Osteoblast (primary cell): ENCODE results near the gene FKBP10. TPM values are rescaled to one million over a fixed set of nuclear protein-coding genes. Genes with fewer than 3 reads are reported as not detected.
"Not testable (repeated sequence)": the region's sequence is repeated elsewhere in the genome, so short reads cannot be mapped to it uniquely, and the experiment has no call there.

Experiments
- DNase-seq: peaks from one replicate; pipeline ENCODE4 v3.0.0; 2011; ENCODE audit warnings: low spot score, mixed read lengths; ENCODE audit not compliant: insufficient read length; ENCODE audit errors: missing footprints
- H2AFZ ChIP-seq: 2 replicates; pipeline ENCODE4 v1.6.0; 2011; ENCODE audit warnings: mild to moderate bottlenecking, low read length
- H3K27ac ChIP-seq: 2 replicates; pipeline ENCODE4 v1.5.1; 2011; ENCODE audit warnings: mild to moderate bottlenecking, low read depth, low read length, moderate library complexity
- H3K27me3 ChIP-seq: 2 replicates; pipeline ENCODE4 v1.6.0; 2012; ENCODE audit warnings: mild to moderate bottlenecking, control low read depth, inconsistent platforms, low read length, moderate library complexity; ENCODE audit not compliant: insufficient read depth
- H3K36me3 ChIP-seq: 2 replicates; pipeline ENCODE4 v1.5.1; 2011; ENCODE audit warnings: mild to moderate bottlenecking, low read length, control low read depth, moderate library complexity; ENCODE audit not compliant: insufficient read depth
- H3K4me1 ChIP-seq: 2 replicates; pipeline ENCODE4 v1.5.1; 2011; ENCODE audit warnings: mild to moderate bottlenecking, low read length, control low read depth, moderate library complexity; ENCODE audit not compliant: insufficient read depth
- H3K4me2 ChIP-seq: 2 replicates; pipeline ENCODE4 v1.6.0; 2011; ENCODE audit warnings: mild to moderate bottlenecking, low read length; ENCODE audit not compliant: insufficient read depth
- H3K4me3 ChIP-seq: fragments of 200-600 bp; sonication (generic); 3 replicates; pipeline ENCODE4 v1.5.1; 2012; ENCODE audit warnings: mild to moderate bottlenecking, low read length, inconsistent platforms; ENCODE audit not compliant: insufficient read depth
- H3K79me2 ChIP-seq: 2 replicates; pipeline ENCODE4 v1.6.0; 2012; ENCODE audit warnings: mild to moderate bottlenecking, low read length, control low read depth, inconsistent platforms; ENCODE audit not compliant: insufficient read depth
- H3K9me3 ChIP-seq: 2 replicates; pipeline ENCODE4 v1.5.1; 2011; ENCODE audit warnings: low read depth, low read length, control low read depth
- H4K20me1 ChIP-seq: 2 replicates; pipeline ENCODE4 v1.6.0; 2012; ENCODE audit warnings: mild to moderate bottlenecking, low read length, control low read depth; ENCODE audit not compliant: insufficient read depth
- CTCF ChIP-seq: IDR thresholded peaks from 2 replicates; pipeline ENCODE4 v1.5.1; 2011; ENCODE audit warnings: mild to moderate bottlenecking, low read depth, low read length, moderate library complexity; ENCODE audit errors: extremely low read depth
- total RNA-seq: library from RNA; depleted of rRNA; stranded (reverse); fragments of >200 nt; gene quantifications from 2 replicates; pipeline ENCODE4 v1.2.3, GENCODE V29; 2012

The FKBP10 gene
- total RNA-seq, 1 donor: 396 TPM

- Histone ChIP-seq H3K9me3 (no peaks in the 10 kb centered on the region), H3K4me1 (no peaks in the 10 kb centered on the region), H3K4me2 (no peak overlapping the region), H4K20me1 (peaks cover 21% of the 10 kb centered on the region), H2AFZ (no peak overlapping the region), H3K4me3 (no peak overlapping the region), H3K79me2 (peaks cover 3% of the 10 kb centered on the region), H3K27me3 (no peaks in the 10 kb centered on the region), H3K36me3 (peaks cover 45% of the 10 kb centered on the region), H3K27ac (no peak overlapping the region)
- DNase-seq: peak; percentile 62
- no peak for TF ChIP-seq CTCF
These were observed 10.3 kb downstream of the FKBP10 start for GRCh38 chr17:41823141-41823524.

DNA sequence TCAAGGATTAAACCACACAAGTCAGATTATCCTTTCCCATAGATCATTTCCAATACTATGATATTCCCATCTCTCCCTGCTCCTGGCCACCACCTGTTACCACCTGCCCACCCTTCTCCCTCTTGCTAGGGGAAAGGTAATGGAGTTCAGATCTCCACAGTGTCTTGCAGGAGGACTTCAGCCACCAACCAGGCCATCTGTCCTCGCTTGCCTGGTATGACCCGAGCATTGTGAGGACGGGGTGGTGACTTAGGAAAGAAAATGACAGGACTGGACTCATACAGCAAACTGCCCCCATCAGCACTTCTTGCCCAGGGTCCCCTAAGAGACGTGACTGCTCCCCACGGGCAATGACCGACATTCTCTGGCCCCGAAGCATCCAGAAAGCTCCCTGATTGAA, 10.8 kb downstream of the FKBP10 start:
- Histone ChIP-seq H3K27me3 (no peaks in the 10 kb centered on the region), H3K4me1 (no peaks in the 10 kb centered on the region), H3K79me2 (no peaks in the 10 kb centered on the region), H3K36me3 (peaks cover 44% of the 10 kb centered on the region), H3K4me3 (no peak overlapping the region), H3K27ac (no peak overlapping the region), H4K20me1 (peaks cover 18% of the 10 kb centered on the region), H2AFZ (no peak overlapping the region), H3K4me2 (no peak overlapping the region), H3K9me3 (no peaks in the 10 kb centered on the region)
- TF ChIP-seq CTCF: no peak
- DNase-seq: peak; percentile 55

GRCh38 chr17:41824086-41824485, 11.3 kb downstream of the FKBP10 start:
- no peak for TF ChIP-seq CTCF
- peak; percentile 71 for DNase-seq
- H3K36me3 ChIP-seq: peaks cover 44% of the 10 kb centered on the region

DNA sequence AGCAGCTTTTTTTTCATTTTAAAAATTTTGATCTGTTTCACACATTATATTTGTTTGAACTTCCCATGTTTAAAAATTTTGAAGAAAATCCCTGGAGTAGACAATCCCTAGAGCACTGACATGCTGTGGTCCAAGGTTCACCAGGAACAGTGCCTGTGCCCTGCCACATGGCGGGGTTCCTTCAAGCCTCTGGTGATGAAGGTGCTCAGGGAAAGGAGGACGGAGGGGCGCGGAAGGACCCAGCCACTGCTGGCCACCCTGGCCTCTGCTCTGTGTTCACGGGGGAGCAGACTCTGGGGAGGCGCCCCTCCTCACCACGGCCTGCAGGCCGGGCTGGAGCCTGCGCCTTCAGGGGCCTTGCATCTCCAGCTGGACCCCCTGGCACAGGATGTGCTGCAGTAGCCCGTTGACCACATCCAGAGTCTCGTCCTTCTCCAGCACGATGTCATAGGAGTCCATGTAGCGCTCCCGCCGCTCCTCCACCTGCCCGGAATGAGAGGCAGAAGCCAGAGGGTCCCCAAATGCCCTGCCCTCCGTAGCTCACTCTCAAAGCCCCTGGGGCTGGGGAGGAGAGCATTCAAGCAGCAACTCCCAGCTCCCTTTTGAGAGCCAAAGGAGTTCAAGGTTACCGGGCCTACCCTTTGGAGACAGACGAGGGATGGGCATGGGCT, 12.5 kb downstream of the FKBP10 start:
- Histone ChIP-seq H2AFZ (no peak overlapping the region), H3K27me3 (no peaks in the 10 kb centered on the region), H4K20me1 (peaks cover 12% of the 10 kb centered on the region), H3K4me2 (no peak overlapping the region), H3K79me2 (no peaks in the 10 kb centered on the region), H3K4me1 (no peaks in the 10 kb centered on the region), H3K4me3 (no peak overlapping the region), H3K9me3 (no peaks in the 10 kb centered on the region), H3K27ac (no peak overlapping the region), H3K36me3 (peaks cover 39% of the 10 kb centered on the region)
- peak; percentile 48 for DNase-seq
- TF ChIP-seq CTCF: no peak

More at GRCh38 chr17:41824086-41824485, 11.3 kb downstream of the FKBP10 start:
- Histone ChIP-seq H3K9me3 (no peaks in the 10 kb centered on the region), H4K20me1 (peaks cover 18% of the 10 kb centered on the region), H3K79me2 (no peaks in the 10 kb centered on the region), H3K4me3 (no peak overlapping the region), H3K4me2 (no peak overlapping the region), H3K27me3 (no peaks in the 10 kb centered on the region), H3K4me1 (no peaks in the 10 kb centered on the region), H2AFZ (no peak overlapping the region), H3K27ac (no peak overlapping the region)

DNA sequence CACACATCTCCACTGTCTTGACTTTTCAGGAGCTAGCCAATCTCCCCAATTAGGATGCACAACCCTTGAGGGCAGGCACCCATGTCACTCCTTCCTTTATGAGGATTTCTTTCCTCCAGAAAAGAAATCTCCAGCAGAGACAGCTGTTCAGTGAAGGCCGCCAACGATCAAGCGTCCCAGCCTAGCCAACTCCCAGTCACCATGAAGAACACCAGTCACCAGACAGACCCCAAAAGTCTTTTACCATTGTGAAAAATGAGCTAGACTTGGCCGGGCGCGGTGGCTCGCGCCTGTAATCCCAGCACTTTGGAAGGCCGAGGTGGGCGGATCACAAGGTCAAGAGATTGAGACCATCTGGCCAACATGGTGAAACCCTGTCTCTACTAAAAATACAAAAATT, 17.2 kb downstream of the FKBP10 start:
- H3K36me3 ChIP-seq: peaks cover 49% of the 10 kb centered on the region
- not testable (repeated sequence) for H3K27ac ChIP-seq

More for the DNA sequence above, 17.2 kb downstream of the FKBP10 start:
- not testable (repeated sequence) for H3K4me3 ChIP-seq, H3K4me1 ChIP-seq, H3K4me2 ChIP-seq, H2AFZ ChIP-seq, H3K79me2 ChIP-seq, H3K27me3 ChIP-seq, H3K9me3 ChIP-seq, H4K20me1 ChIP-seq
- peak; percentile 74 for DNase-seq
